Mesenteric fat pad (tissue), 1 donor: Measurements from ENCODE around the gene PRR16. TPM values are rescaled to one million over a fixed set of nuclear protein-coding genes. Genes with fewer than 3 reads are reported as not detected.

Experiments used
- DNase-seq: peaks from one replicate; pipeline ENCODE4 v3.0.0-alpha.2; 2020; ENCODE audit warnings: low spot score
- total RNA-seq: library from RNA; stranded (reverse); fragmentation: NEBNext Ultra II Directional; extraction: Animal tissue kit (Norgen Biotek cat#: 25700); gene quantifications from one replicate; pipeline ENCODE4 v1.2.1, GENCODE V29; 2021
- donor health status: DM: yes; HTN: yes; CAD: no.

Gene PRR16
- total RNA-seq, 1 donor from 2014 or later = 3.3 TPM

DNA sequence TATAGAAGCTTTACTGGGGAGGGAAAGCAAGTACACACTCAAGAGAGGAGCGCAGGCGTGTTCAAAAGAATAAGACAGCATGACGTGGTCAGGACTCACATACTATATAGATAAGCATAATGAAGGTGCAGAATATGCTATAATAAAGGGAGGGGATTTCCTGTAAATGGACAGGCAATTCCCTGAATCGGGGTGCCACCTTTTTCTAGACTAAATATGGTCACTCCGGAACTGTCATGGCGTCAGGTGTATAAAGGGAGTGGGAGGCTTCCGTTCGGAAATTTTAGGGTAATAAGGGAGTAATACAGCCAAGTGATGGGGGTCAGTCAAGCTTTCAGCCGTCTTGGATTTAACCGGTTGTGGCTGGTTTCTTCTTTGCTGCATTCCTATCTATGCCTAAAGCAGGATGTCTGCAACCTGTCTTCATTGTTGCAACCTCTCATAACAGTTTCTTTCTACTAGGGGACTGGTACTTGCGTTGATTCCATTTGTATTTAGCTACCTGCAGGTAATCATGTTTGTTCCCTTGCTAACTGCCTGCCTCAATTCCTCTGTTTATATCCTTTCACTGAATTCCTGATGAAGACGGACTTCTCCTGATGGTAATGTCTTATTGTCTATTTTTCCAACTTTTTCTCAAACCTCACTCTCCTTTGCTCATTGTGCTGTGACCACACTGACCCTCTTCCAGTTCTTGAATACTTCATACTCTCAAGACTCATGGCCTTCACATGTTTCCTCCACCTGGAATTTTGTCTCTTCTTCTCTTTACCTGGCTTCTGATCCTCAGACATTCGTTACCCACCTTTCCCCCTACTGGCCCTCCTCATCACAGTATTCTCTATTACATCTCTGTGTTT, 48.9 kb downstream of the PRR16 start:
- DNase-seq = no peak

DNA sequence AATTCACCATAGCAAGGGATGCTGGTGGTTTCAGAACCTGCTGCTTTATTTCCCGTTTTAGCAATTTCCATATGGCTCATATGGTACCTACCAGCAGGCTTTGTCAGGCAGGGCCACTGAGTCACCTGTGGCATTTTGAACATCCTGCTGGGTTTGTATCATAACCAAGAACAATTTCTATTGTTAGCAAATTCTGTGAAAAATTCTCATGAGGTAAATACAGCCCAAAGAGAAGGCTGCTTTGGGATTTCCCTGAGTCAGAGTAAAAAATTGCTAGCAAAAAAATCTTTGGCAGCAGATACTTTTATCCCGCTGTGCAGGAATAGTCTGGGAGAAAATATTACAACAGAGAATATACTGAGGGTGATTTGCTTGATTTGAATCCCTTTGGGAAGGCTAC, 52.7 kb downstream of the PRR16 start:
- DNase-seq = no peak

DNA sequence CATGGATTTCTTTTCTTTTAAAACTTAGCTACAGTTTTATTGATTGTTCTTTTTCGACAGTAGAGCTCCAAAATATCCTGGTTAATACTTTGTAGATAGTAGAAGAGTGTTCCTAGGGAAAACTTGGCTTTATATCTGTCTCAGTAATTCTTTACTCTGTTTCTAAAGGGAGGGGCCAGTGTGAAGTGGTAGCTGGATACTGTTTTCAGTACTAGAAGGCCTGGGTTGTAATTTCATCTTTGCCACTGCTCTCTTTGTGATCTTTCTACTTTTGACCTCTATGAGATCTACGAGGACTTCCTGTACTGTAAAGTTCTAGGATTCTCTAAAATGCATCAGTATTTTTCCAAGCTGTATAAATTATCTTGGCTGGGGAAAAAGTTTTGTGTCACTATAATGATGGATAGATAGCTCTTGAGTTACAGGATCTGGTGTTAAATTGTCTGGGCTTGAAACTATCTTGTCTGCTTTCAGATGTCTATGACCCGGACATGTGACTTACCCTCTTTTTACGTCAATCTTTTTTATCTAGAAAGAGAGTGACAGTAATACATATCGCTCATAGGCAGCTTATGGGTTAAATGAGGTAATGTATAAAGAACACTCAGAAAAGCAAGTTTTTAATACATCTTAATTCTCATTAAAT, 53.6 kb downstream of the PRR16 start:
- DNase-seq = no peak

DNA sequence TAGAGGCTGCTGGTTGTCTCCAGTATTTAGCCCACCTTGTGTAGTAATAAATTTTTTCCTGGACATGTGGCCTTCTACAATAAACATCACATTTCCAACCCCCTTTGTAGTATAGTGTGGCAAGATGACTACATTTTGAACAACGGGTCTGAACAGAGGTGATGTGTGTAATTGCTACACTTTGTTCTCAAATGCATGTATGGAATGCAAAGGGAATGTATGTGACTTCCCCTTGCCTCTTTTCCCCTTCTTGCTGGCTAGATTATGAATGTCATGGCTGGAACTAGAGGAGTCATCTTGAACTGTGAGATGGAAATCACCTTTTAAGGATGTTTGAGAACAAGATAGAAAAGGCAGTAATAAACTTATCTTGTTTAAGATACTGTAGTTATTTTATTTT, 54.5 kb downstream of the PRR16 start:
- no peak for DNase-seq

DNA sequence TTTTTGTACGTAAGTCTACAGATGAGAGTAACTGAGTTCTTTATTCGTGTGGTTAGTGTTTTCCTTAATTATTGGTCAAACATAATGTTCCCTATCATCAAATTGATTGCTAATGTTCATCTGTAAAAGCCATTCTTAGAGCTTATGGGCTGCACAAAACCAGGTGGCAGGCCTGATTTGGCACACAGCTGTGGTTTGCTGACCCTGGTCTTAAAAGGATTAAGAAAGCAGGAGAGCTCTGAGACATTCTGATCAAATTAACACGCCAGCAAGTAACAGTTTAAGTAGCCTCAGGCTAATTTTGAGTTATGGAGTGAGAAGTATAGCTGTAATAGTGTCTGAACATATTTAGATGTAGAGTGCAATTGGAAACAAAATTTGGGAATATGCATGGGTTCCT, 63.2 kb downstream of the PRR16 start:
- no peak for DNase-seq

DNA sequence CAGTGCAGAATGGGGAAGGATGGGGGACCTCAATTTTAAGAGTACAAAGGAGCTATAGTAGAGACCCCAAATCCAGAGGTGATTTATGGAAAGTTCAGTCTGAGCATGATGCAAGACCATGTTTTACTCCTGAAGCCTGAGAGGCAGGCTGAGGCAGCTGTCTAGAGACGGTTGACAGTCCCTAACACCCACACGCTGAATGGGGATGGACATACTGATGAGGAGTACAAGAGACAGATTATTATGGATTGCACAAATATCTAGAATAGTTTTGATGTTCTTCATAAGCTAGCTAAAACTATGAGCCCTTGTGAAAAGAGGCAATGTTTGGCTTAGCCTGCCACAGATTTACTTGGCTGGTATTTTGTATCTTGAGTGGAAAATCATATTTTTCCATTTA, 64.5 kb downstream of the PRR16 start:
- DNase-seq = no peak

DNA sequence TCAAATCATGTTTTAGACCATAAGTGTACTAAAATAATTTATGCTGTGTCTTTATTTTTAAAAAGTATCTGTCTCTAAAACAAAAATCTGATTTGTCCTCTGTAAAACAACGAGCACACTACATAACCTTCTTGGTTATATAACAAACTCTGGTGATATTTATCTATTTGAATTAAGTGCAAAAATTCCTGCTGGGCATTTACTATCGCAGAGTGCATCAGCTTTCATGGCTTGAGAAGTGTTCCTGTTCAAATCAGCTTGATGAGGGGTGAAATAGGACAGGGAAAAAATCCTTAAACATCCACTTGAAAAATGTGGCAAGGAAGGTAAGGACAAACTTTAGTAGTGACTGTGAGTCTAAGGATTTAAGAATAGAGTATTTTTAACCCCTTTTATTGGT, 65.3 kb downstream of the PRR16 start:
- DNase-seq = no peak

DNA sequence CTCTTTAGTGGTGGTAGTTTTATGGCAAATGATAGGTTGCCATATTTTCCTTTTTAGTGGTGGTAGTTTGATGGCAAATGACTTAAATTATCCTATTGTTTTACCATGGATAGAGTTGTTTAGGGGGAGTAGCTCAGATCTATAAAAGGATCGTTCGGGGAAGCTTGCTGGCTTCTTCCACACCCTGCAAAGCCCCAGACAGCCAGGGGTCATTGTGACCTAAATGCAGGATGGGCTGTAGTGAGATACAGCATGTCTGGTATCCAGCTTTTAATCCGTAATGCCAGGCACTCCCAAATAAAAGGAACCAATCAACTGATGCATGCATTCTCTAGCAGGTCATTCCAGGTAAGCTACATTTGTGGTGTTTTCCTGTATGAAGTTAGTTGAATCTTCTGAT, 67.1 kb downstream of the PRR16 start:
- no peak for DNase-seq

DNA sequence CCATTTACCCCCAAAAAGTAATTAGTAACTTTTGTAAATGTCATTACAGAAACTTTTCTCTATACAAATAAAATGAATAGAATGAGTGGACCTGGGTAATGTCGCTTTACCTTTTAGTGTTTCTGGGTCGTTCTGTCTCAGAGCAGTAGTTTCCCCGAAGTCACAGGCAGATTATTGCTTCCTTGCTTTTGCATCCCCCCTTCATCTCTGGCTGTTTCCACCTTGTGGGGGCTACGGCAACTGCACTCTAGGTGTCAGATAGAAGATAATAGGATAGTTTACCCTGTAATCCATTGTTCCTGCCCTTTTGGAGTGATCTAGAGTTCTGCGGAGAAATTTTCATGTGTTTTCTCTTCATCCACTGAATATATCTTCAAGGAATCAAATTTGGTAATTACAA, 68.7 kb downstream of the PRR16 start:
- DNase-seq = no peak

DNA sequence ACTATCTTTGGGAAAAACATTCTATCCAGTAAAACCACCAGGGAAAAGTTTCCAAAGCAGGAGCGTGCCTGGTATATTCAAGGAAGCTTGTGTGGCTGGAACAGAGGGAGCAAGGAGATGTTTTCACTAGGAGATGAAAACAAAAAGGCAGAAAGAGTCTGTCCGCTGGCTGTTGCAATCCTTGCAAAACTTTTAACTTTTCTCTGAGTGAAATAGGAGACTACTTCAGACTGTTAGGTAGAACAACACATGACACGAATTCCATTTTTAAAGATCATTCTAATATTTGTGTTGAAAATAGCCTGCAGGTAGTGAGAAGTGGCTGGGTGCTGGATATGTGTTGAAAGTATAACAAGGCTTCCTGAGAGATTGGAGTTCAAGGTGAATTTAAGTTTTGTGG, 69.5 kb downstream of the PRR16 start:
- DNase-seq = no peak

DNA sequence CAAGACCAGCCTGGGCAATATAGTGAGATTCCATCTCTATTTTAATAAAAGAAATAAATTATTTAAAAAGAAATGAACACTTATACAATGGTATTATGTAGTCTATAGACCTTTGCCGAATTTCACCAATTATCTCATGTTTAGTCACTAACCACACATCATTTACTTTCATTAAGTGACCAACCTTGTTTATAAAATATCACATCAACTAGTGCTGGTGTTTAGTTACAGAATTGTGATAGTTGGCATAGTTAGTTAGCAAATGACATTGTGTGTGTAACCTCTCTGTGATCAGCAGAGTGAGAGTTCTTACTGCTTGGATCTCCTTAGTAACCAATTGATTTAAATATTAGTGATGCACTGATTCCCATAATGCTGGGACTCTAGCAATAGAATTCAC, 71.8 kb downstream of the PRR16 start:
- no peak for DNase-seq

DNA sequence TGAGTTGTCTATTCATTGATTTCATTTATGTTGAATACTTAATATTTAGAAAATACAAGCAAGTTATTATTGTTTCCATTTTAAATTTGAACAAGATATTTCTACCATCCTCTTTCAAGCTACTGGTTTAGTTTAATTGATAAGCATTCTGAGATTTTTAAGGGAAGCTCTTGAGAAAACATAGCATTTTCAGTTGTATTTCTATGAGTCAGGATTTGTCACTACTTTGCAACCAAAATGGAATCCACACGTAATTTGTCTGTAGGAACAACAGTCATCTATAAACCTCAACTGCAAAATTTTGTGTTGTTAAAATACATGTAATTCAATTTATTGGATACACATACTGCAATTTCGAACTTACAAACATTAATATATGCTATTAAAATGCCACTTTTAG, 74.0 kb downstream of the PRR16 start:
- no peak for DNase-seq

DNA sequence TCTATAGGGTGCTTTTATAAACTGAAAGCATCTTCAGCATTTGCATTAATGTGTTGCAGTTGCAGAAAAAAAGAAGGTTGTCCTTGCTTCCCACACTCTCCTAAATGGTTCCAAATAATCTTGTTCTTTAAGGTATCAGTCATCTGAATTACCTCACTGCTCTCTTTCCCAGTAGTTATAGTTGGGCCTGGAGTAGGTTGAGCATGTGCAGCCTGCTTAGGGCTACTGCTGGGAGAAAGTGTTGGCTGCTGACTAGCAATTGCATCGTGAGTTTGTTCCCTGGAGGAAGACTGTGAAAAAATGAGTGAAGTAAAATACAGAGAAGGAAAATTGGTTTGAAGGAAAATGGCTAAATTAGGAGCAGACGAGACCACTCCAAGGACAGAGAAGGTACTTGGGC, 74.5 kb downstream of the PRR16 start:
- DNase-seq = no peak

DNA sequence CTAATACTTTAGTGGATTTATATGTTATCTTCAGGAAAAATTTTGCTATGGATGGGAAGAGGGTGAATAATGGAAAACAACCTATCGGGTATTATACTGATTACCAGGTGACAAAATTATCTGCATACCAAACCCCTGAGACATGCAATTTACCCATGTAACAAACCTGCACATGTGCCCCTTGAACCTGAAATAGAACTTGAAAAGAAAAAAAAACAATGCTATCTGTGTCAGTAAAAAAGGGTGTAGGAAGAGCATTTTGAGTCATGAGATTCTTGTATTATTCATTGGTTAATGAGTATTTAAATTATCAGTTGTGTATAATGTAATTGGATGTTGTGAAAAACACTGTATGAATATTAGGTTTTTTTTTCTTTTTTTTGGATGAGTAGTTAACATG, 75.4 kb downstream of the PRR16 start:
- DNase-seq = no peak

DNA sequence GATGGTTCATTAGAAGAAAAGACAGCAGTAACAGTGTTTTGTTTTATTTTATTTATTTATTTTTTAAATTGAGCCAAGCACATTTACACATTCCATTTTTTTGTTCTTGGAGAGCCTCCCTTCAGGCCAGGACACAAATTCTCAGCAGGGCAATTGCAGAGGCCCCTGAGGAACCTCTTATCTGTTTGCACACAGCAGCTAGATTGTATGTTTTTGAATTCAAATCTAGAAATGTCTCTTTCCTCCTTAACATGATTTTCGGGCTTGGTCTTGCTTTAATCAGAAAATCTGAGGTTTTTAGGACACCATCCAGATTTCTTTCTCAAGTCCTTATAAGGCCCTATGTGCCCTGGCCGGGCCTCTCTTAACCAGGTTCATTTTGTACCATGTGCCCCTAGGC, 76.0 kb downstream of the PRR16 start:
- DNase-seq = no peak

DNA sequence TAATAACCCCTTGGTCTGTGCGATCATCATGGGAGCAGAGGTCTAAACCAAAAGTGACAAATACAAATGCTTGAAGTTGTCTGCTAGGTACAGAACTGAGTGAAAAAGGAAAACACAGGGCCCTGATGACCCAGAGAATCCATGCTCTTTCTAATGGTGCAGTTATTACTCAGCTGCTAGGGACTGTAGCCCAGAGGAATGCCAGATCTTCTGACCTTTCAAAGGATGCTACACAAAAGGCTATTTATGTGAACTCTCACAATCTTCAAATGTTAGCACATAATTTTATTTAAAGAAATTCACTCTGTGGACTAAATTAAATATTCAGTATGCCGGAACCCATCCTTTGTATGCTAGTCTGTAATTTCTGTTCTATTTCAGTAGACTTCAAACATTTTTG, 79.9 kb downstream of the PRR16 start:
- DNase-seq = no peak

DNA sequence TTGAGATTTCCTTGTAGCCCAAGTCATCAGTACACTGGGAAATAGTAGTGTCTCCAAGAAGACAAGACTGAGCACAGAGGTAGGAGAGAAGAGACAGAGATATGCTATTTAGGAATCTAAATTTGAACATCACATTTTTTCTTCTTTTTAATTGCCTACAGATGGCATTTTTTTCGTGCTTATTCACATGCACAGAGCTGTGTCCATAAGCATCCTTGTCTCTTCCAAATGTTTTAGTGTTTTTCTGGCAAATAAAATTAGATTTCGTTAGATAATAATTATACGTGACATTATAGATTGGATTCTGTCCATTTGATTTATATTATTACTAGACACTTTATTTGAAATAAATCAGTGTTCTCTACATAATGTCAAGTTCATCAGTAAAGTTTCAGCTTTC, 80.9 kb downstream of the PRR16 start:
- no peak for DNase-seq

DNA sequence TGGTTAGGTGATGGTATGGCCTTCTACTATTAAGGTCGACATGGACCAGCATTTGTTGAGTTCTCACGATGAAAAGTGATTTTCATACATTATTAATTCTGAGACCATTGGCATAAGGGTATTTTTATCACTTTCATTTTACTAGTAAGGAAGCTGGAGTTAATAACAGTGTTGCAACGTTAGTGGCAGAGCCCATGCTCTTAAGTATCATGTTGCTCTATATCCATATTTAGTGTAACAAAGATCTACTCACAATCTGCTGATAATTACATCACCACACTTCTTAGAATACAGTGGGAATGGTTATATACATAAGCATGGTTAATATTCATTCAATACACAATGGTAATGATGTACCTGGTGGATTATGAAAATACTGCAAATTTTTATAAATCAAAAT, 81.9 kb downstream of the PRR16 start:
- no peak for DNase-seq

DNA sequence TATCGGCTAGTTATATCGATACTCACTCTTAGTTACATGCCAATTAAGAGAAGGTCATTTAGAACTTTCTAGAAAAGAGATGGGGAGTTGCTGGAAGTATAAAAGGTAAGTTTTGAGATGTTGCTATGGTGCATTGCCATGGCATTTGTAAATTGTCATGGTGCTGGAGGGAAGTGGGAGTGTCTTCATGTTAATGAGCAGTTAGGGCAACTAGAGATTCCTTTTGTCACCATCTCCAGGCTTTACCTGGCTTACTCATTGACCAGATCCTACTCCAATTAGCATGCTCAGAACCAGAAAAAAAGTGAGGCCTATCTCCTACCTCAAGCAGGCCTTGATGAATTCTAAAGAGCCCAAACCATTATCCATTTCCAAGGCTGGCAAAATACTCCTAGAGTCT, 82.8 kb downstream of the PRR16 start:
- DNase-seq = no peak

DNA sequence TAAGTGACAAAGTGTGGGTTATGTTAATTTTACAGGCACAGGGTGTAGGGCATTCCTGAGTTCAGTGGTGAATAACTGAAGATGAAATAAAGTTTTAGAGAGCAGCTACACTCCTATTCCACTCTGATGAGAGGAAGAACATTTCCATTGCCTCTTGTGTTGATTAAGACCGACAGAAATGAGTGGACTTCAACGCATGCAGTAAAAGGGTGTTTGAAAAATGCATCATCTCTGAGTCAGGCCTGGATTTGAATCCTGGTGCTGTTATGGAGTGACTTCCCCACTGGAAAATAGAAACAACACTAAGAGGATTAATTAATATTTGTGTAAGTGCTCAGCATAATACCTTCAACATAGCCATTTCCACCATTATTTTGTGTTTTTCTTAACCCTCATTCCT, 86.3 kb downstream of the PRR16 start:
- DNase-seq = no peak

DNA sequence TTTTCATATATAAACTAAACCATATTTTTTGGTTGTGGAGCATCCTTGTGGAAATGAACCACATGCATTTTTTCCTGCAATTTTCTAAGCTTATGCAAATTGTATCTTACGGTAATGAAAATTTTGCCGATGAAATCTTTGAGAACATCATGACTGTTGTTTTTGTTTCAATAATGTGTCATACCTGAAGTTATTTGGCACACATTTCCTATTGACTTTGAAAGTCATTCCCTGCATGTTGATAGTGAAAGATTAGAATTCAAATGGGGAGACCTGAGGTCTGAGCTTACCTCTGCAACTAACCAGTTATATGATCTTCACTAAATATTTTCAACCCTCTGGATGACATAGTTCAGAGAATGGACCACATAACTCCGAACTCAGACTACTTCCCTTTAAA, 88.5 kb downstream of the PRR16 start:
- DNase-seq = no peak

DNA sequence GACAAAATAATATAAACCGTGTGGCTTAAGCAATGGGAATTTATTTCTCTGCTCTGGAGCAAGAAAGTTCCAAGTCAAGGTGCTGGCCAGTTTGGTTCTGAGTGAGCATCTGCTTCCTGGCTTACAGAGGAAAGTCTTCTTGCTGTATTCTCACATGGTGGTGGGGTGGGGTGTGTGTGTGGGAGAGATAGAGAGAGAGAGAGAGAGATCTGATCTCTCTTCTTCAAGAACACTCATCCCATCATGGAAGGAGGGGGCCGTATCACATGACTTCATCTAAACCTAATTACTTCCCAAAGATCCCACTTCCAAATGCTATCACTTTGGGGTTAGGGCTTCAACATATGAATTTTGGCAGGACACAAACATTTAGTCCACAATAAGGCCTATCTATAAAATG, 91.2 kb downstream of the PRR16 start:
- DNase-seq = no peak

DNA sequence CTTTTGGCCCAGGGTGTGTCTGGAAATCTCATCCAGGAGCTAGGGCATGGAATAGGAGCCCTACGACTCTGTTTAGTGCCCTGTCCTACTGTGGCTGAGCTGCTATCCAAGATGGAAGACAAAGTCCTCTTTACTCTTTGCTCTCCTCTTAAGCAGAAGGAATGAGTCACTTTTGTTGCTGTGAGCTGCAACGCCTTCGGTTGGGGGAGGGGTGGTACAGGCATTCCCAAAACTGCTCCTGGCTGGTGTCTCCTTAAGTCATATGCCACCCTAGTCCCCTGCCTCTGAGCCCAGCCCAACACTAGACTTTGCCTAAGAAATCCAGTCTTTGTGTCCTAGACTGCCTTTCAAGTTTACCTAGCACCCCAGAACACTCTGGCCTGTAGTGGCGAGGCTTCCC, 99.9 kb downstream of the PRR16 start:
- no peak for DNase-seq
